ENCODE measurements around the gene BARX2. TPM values are rescaled to one million over a fixed set of nuclear protein-coding genes. Genes with fewer than 3 reads are reported as not detected.

Gene BARX2
- total and polyA plus RNA-seq, 12 donors, result 0.01 TPM; not detected in 11

- peaks cover 0 to 14% (median 7%) of the 10 kb centered on the region in 11 donors for H3K9me3 ChIP-seq
- no peak for TF ChIP-seq CTCF (IDR thresholded peaks at IDR 0.05)
- DNase-seq (no peak), ATAC-seq (no peak)
- peaks cover 0 to 3% (median 0%) of the 10 kb centered on the region in 7 donors for H3K27me3 ChIP-seq
- no peak overlapping the region for H3K27ac ChIP-seq
- H3K36me3 ChIP-seq, result no peaks in the 10 kb centered on the region
- 93 to 100% methylated on average over 1 of the region's 1 CpG for WGBS, 2 donors
- intact Hi-C loops (cut with DNase I), result no loop called here
- H3K4me1 ChIP-seq, result no peaks in the 10 kb centered on the region
- H3K4me3 ChIP-seq, result no peak overlapping the region
Measured at GRCh38 chr11:129484068-129484467, 108.4 kb downstream of the BARX2 start.

GRCh38 chr11:129489249-129489648 lies 113.6 kb downstream of the BARX2 start:
- intact Hi-C loops (cut with DNase I), result no loop called here
- Histone ChIP-seq H3K4me3 (no peak overlapping the region), H3K27ac (no peak overlapping the region), H3K4me1 (no peaks in the 10 kb centered on the region), H3K36me3 (no peaks in the 10 kb centered on the region), H3K27me3 (peaks cover 0 to 8% (median 0%) of the 10 kb centered on the region in 7 donors), H3K9me3 (peaks cover 0 to 14% (median 7%) of the 10 kb centered on the region in 11 donors)
- no peak for TF ChIP-seq CTCF (IDR thresholded peaks at IDR 0.05)
- WGBS, 2 donors, result 91% methylated on average over 1 of the region's 1 CpG
- ATAC-seq, result no peak
- DNase-seq, result no peak

- 63 to 64% methylated on average over 6 of the region's 6 CpGs for WGBS, 2 donors
Measured at GRCh38 chr11:129490004-129490403, 114.4 kb downstream of the BARX2 start.

GRCh38 chr11:129493746-129494145 lies 118.1 kb downstream of the BARX2 start:
- ATAC-seq (no peak), DNase-seq (no peak)
- H3K36me3 ChIP-seq, result no peaks in the 10 kb centered on the region
- no peak overlapping the region for H3K27ac ChIP-seq
- peaks cover 0 to 5% (median 0%) of the 10 kb centered on the region in 7 donors for H3K27me3 ChIP-seq
- no peaks in the 10 kb centered on the region for H3K4me1 ChIP-seq
- TF ChIP-seq CTCF (IDR thresholded peaks at IDR 0.05), result no peak
- H3K4me3 ChIP-seq, result no peak overlapping the region
- intact Hi-C loops (cut with DNase I), result no loop called here
- WGBS, 2 donors, result 87 to 90% methylated on average over 8 of the region's 8 CpGs
- peaks cover 0 to 5% (median 0%) of the 10 kb centered on the region in 11 donors for H3K9me3 ChIP-seq

More at GRCh38 chr11:129490004-129490403, 114.4 kb downstream of the BARX2 start:
- ATAC-seq, result no peak
- intact Hi-C loops (cut with DNase I), result no loop called here
- no peak for DNase-seq
- Histone ChIP-seq H3K4me1 (no peaks in the 10 kb centered on the region), H3K4me3 (no peak overlapping the region), H3K27me3 (peaks cover 0 to 8% (median 0%) of the 10 kb centered on the region in 7 donors), H3K36me3 (no peaks in the 10 kb centered on the region), H3K9me3 (peaks cover 0 to 14% (median 7%) of the 10 kb centered on the region in 11 donors), H3K27ac (no peak overlapping the region)
- TF ChIP-seq CTCF (IDR thresholded peaks at IDR 0.05), result no peak

Other genes starting within 250 kb of the BARX2 start
- gene ARHGAP32, start 183.5 kb upstream of the BARX2 start, total RNA-seq, result 1 to 10 TPM; 3.2 to 8.7 (median 5.0) TPM
- 1 to 10 TPM; 1.0 to 3.2 TPM for gene ARHGAP32, start 183.5 kb upstream of the BARX2 start, polyA plus RNA-seq